Adipocyte (in vitro differentiated cells): ENCODE results near the gene BEGAIN.
"Not testable (repeated sequence)": the region's sequence is repeated elsewhere in the genome, so short reads cannot be mapped to it uniquely, and the experiment has no call there.

Experiments used
- DNase-seq: peaks from one replicate; pipeline ENCODE4 v3.0.0-alpha.2; 2015; ENCODE audit warnings: low read depth
- H3K27me3 ChIP-seq: replicated peaks from 2 replicates; pipeline ENCODE4 v1.7.0; 2013; ENCODE audit warnings: mild to moderate bottlenecking, low read length, moderate library complexity; ENCODE audit not compliant: control insufficient read depth, insufficient read depth
- H3K36me3 ChIP-seq: 2 replicates; pipeline ENCODE4 v1.7.0; 2013; ENCODE audit warnings: low read length, mild to moderate bottlenecking, moderate library complexity; ENCODE audit not compliant: control insufficient read depth, insufficient read depth, severe bottlenecking
- H3K4me1 ChIP-seq: 2 replicates; pipeline ENCODE4 v1.7.0; 2013; ENCODE audit warnings: mild to moderate bottlenecking, low read length, moderate library complexity; ENCODE audit not compliant: control insufficient read depth, insufficient read depth
- H3K4me3 ChIP-seq: 2 replicates; pipeline ENCODE4 v1.7.0; 2013; ENCODE audit warnings: mild to moderate bottlenecking, low read length, moderate library complexity
- H3K9ac ChIP-seq: 2 replicates; pipeline ENCODE4 v1.7.0; 2013; ENCODE audit warnings: mild to moderate bottlenecking, low read length, moderate library complexity
- H3K9me3 ChIP-seq: 2 replicates; pipeline ENCODE4 v1.7.0; 2013; ENCODE audit warnings: mild to moderate bottlenecking, low read length, moderate library complexity; ENCODE audit not compliant: control insufficient read depth

BEGAIN gene

GRCh38 chr14:100526632-100527031 lies 60.6 kb downstream of the BEGAIN start:
- Histone ChIP-seq H3K27me3 (no peaks in the 10 kb centered on the region), H3K9ac (no peak overlapping the region), H3K4me3 (no peak overlapping the region), H3K9me3 (no peaks in the 10 kb centered on the region), H3K4me1 (no peaks in the 10 kb centered on the region), H3K36me3 (peaks cover 15% of the 10 kb centered on the region)
- no peak for DNase-seq

GRCh38 chr14:100526057-100526456 lies 61.2 kb downstream of the BEGAIN start:
- no peak for DNase-seq
- peaks cover 15% of the 10 kb centered on the region for H3K36me3 ChIP-seq
- no peaks in the 10 kb centered on the region for H3K27me3 ChIP-seq
- no peaks in the 10 kb centered on the region for H3K9me3 ChIP-seq
- no peaks in the 10 kb centered on the region for H3K4me1 ChIP-seq
- H3K4me3 ChIP-seq = no peak overlapping the region
- no peak overlapping the region for H3K9ac ChIP-seq

DNA sequence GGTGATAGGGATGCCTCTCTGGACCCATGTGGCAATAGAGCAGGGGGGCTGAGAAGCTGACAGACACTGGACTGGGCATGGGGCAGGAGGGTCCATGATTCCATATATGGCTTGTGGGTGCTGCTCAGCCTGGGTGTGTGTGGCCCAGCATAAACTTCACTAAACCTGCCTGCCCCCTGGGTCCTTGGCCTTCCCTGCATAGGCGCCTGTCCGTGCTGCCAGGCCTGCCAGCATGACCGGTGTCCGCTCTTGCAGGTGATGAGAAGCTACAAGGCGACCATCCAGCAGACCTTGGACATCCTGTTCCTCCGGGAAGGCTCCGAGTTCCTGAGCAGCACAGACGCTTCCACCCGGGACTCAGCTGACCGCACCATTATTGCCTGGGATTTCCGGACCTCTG lies 61.6 kb downstream of the BEGAIN start:
- no peak overlapping the region for H3K4me3 ChIP-seq
- no peak for DNase-seq

DNA sequence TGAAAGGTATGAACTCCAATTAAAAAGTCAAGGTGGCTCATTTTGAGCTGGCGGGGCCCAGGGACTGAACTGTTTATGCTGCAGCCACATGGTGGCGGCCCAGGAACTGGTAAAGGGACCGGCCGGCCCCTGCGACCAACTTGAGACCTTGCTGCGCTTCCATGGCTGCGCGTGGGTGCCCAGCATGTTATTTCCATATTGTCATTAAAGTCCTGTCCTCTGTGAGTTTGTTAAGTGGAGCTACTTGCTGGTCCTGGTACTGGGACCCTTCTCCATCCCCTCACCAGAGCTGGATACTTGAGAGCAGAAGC lies 62.3 kb downstream of the BEGAIN start:
- Histone ChIP-seq H3K9me3 (no peaks in the 10 kb centered on the region), H3K4me3 (no peak overlapping the region), H3K9ac (no peak overlapping the region), H3K4me1 (no peaks in the 10 kb centered on the region), H3K27me3 (no peaks in the 10 kb centered on the region), H3K36me3 (peaks cover 15% of the 10 kb centered on the region)
- DNase-seq = no peak

More for the DNA sequence above, 61.6 kb downstream of the BEGAIN start:
- Histone ChIP-seq H3K36me3 (peaks cover 15% of the 10 kb centered on the region), H3K9me3 (no peaks in the 10 kb centered on the region), H3K27me3 (no peaks in the 10 kb centered on the region), H3K9ac (no peak overlapping the region), H3K4me1 (no peaks in the 10 kb centered on the region)

DNA sequence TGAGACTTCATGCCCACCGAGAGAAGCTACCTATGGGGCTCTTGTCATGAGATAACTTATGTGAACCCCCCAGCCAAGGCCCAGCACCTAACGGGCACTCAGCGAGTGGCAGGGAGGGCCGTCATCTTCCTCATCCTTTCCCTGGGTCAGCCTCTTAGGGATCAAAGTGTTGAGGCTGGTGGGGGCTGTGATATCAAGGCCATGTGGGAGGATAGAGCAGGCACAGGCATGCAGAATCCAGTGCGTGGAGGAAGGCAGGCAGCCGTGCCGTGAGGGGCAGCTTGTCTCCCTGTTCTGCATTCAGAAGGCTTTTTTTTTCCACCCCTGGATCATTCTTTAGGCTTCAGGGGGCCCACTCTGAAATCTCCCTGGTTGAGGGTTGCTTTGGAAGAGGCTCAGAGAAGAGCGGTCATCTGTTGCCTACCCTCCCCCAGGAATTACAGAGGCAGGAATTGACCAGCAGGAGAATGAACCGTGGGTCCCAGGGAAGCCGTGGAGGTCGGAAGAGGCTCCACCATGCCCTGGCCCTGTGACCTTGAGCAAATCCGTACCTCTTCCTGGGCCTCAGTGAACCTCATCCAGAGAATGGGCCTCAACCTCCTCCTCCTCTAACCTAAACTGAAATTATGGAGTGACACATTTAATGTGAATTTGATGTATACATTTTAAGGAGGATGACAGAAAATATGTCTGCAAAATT lies 62.8 kb downstream of the BEGAIN start:
- H3K4me1 ChIP-seq = no peaks in the 10 kb centered on the region
- no peak overlapping the region for H3K9ac ChIP-seq
- no peak for DNase-seq
- no peaks in the 10 kb centered on the region for H3K27me3 ChIP-seq
- H3K9me3 ChIP-seq = no peaks in the 10 kb centered on the region
- H3K4me3 ChIP-seq = no peak overlapping the region
- H3K36me3 ChIP-seq = peaks cover 15% of the 10 kb centered on the region

DNA sequence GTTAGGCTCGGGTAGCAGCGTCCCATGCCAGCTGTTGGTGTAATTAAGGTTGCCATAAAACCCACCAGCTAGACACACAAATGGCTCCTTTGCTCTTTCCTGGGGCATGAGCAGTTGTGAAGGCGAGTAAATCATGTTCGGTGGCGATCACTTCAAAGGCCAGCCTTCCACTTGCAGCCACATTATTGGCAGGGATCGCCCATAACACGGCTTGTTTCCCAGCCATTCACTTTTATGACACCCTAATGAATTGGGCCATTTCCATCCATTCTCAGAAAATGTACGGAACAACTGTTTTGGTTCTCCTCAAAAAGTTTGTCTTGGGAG lies 63.4 kb downstream of the BEGAIN start:
- H3K27me3 ChIP-seq = no peaks in the 10 kb centered on the region
- no peak overlapping the region for H3K4me3 ChIP-seq
- no peaks in the 10 kb centered on the region for H3K9me3 ChIP-seq
- H3K9ac ChIP-seq = no peak overlapping the region
- peaks cover 15% of the 10 kb centered on the region for H3K36me3 ChIP-seq
- no peaks in the 10 kb centered on the region for H3K4me1 ChIP-seq
- no peak for DNase-seq

- no peak for DNase-seq
Measured at GRCh38 chr14:100523131-100523842, 63.9 kb downstream of the BEGAIN start.

GRCh38 chr14:100522616-100523099 lies 64.6 kb downstream of the BEGAIN start:
- Histone ChIP-seq H3K9ac (no peak overlapping the region), H3K9me3 (no peaks in the 10 kb centered on the region), H3K36me3 (peaks cover 12% of the 10 kb centered on the region), H3K4me3 (no peak overlapping the region), H3K27me3 (no peaks in the 10 kb centered on the region), H3K4me1 (no peaks in the 10 kb centered on the region)
- DNase-seq = no peak

More at GRCh38 chr14:100523131-100523842, 63.9 kb downstream of the BEGAIN start:
- Histone ChIP-seq H3K27me3 (no peaks in the 10 kb centered on the region), H3K4me3 (no peak overlapping the region), H3K9me3 (no peaks in the 10 kb centered on the region), H3K36me3 (peaks cover 12% of the 10 kb centered on the region), H3K4me1 (no peaks in the 10 kb centered on the region), H3K9ac (no peak overlapping the region)

- not testable (repeated sequence) for H3K4me1 ChIP-seq, H3K27me3 ChIP-seq, H3K9me3 ChIP-seq, H3K4me3 ChIP-seq, H3K36me3 ChIP-seq, H3K9ac ChIP-seq, DNase-seq
Measured at GRCh38 chr14:100506053-100506452, 81.2 kb downstream of the BEGAIN start.

DNA sequence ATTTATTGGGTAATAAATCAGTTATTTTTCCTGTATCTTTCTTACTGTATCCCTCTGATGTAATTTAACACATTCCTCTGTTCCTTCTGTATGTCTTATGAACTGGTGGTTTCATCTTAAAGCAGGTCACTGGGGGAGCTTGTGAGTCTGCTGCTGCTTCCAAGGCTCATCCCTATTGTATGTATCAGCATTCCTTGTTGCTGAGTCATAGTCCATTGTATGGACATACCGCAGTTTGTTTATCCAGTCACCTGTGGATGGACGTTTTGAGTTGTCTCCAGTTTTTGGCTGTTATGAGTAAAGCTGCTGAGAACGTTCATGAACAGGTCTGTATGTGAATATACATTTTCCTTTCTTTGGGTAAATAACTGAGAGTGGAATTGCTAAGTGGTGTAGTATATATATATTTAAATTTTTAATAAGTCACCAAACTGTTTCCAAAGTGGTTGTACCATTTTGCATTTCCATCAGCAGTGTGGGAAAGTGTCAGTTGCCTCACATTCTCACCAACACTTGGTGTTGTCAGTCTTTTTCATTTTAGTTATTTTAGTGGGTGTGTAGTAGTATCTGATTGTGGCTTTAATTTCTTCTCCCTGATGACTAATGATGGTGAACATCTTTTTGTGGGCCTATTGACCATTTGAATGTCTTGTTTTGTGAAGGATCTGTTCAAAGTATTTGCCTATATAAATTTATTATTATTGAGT lies 82.7 kb downstream of the BEGAIN start:
- DNase-seq = no peak
- no peak overlapping the region for H3K4me3 ChIP-seq

GRCh38 chr14:100503251-100503650 lies 84.0 kb downstream of the BEGAIN start:
- Histone ChIP-seq H3K9ac (no peak overlapping the region), H3K4me3 (no peak overlapping the region), H3K27me3 (no peaks in the 10 kb centered on the region), H3K9me3 (peaks cover 7% of the 10 kb centered on the region), H3K4me1 (no peaks in the 10 kb centered on the region), H3K36me3 (no peaks in the 10 kb centered on the region)
- no peak for DNase-seq

More for the DNA sequence above, 82.7 kb downstream of the BEGAIN start:
- no peaks in the 10 kb centered on the region for H3K27me3 ChIP-seq
- H3K4me1 ChIP-seq = no peaks in the 10 kb centered on the region
- H3K9ac ChIP-seq = no peak overlapping the region
- H3K36me3 ChIP-seq = no peaks in the 10 kb centered on the region
- peaks cover 7% of the 10 kb centered on the region for H3K9me3 ChIP-seq
